SK-N-SH (cell line): Measurements from ENCODE around the gene GDPD5. TPM values are rescaled to one million over a fixed set of nuclear protein-coding genes. Genes with fewer than 3 reads are reported as not detected.

Source experiments
- CTCF ChIA-PET: fragments of 300-600, 350-600 bp; formaldehyde crosslinking; extraction: SDS; loops from one replicate; lab custom pipeline; 2021; lab: Yijun Ruan, JAX
- POLR2A ChIA-PET: fragments of 350-600 bp; sonication (Branson Sonifier 250); formaldehyde crosslinking; extraction: SDS; loops from one replicate; lab custom pipeline; 2020; ENCODE audit warnings: antibody characterized with exemption, inconsistent platforms; lab: Yijun Ruan, JAX
- DNase-seq: peaks from one replicate; pipeline ENCODE4 v3.0.0; 2012
- H2AFZ ChIP-seq: fragments of 200-600 bp; sonication (generic); 2 replicates; pipeline ENCODE4 v1.8.1; 2016; ENCODE audit warnings: antibody characterized with exemption, mild to moderate bottlenecking, low read depth
- H3F3A ChIP-seq: fragments of 200-600 bp; sonication (generic); replicated peaks from 2 replicates; pipeline ENCODE3; 2016; ENCODE audit warnings: antibody characterized with exemption, mild to moderate bottlenecking; ENCODE audit not compliant: insufficient read depth
- H3K27ac ChIP-seq, 2 experiments: fragments of 200-500 bp in 1 of 2; fragments of 200-600 bp in 1 of 2; sonication (Bioruptor generic) in 1 of 2; sonication (generic), shearing (Covaris generic) in 1 of 2; 2 replicates each; pipeline versions ENCODE4 v1.5.1 to v1.6.1; 2014 to 2016; ENCODE audit warnings: low read depth in 2 of 2, inconsistent platforms in 1 of 2, low read length in 1 of 2, mild to moderate bottlenecking in 1 of 2, mixed read lengths in 1 of 2
- H3K27me3 ChIP-seq: fragments of 200-600 bp; sonication (generic), shearing (Covaris generic); 2 replicates; pipeline ENCODE4 v1.6.1; 2016; ENCODE audit warnings: mixed run types; ENCODE audit not compliant: insufficient read depth
- H3K36me3 ChIP-seq, 2 experiments: fragments of 200-500 bp in 1 of 2; fragments of 200-600 bp in 1 of 2; sonication (Bioruptor generic) in 1 of 2; sonication (generic) in 1 of 2; replicated peaks in 1 of 2; 2 replicates each; pipeline versions ENCODE3 to v1.5.1; 2014 to 2016; ENCODE audit warnings: low read length in 1 of 2, mild to moderate bottlenecking in 1 of 2; ENCODE audit not compliant: insufficient read depth in 2 of 2, control insufficient read depth in 1 of 2
- H3K4me1 ChIP-seq, 2 experiments: fragments of 200-500 bp in 1 of 2; fragments of 200-600 bp in 1 of 2; sonication (Bioruptor generic) in 1 of 2; sonication (generic), shearing (Covaris generic) in 1 of 2; 2 replicates each; pipeline versions ENCODE4 v1.5.1 to v1.6.1; 2014 to 2016; ENCODE audit warnings: low read depth in 1 of 2, low read length in 1 of 2, mixed run types in 1 of 2; ENCODE audit not compliant: insufficient read depth in 2 of 2, control insufficient read depth in 1 of 2
- H3K4me2 ChIP-seq: fragments of 200-600 bp; sonication (generic), shearing (Covaris generic); 2 replicates; pipeline ENCODE4 v1.6.1; 2017; ENCODE audit warnings: mixed run types
- H3K4me3 ChIP-seq, 2 experiments: fragments of 200-500 bp in 1 of 2; fragments of 200-600 bp in 1 of 2; sonication (Bioruptor generic) in 1 of 2; sonication (generic), shearing (Covaris generic) in 1 of 2; 2 replicates each; pipeline versions ENCODE4 v1.5.1 to v1.8.1; 2014 to 2016; ENCODE audit warnings: low read depth in 2 of 2, inconsistent platforms in 1 of 2, low read length in 1 of 2, mild to moderate bottlenecking in 1 of 2, mixed read lengths in 1 of 2, moderate library complexity in 1 of 2
- H3K79me2 ChIP-seq: fragments of 200-600 bp; sonication (generic); 2 replicates; pipeline ENCODE4 v1.8.1; 2017; ENCODE audit warnings: mild to moderate bottlenecking; ENCODE audit not compliant: insufficient read depth
- H3K9ac ChIP-seq: fragments of 200-600 bp; sonication (generic); 2 replicates; pipeline ENCODE4 v1.6.1; 2017; ENCODE audit warnings: mixed run types
- H3K9me2 ChIP-seq: fragments of 200-600 bp; sonication (generic); 2 replicates; pipeline ENCODE4 v1.6.1; 2017; ENCODE audit warnings: mixed run types
- H3K9me3 ChIP-seq: fragments of 200-600 bp; sonication (generic); 2 replicates; pipeline ENCODE4 v1.6.1; 2017; ENCODE audit warnings: mixed run types, mild to moderate bottlenecking, moderate library complexity
- H4K20me1 ChIP-seq: fragments of 200-600 bp; sonication (generic); 2 replicates; pipeline ENCODE4 v1.6.1; 2017; ENCODE audit warnings: mild to moderate bottlenecking, mixed run types; ENCODE audit not compliant: insufficient read depth
- CHD2 ChIP-seq: fragments of 150-350 bp; IDR thresholded peaks from 2 replicates; pipeline ENCODE4 v1.6.1; 2018; ENCODE audit warnings: low read length; ENCODE audit not compliant: partially characterized antibody
- EP300 ChIP-seq, 2 experiments: IDR thresholded peaks; 2 replicates each; pipeline versions ENCODE4 v1.4.0 to v1.6.1; 2012; ENCODE audit warnings: borderline replicate concordance in 1 of 2, low read depth in 1 of 2, low read length in 1 of 2
- EZH2phosphoT487 ChIP-seq: fragments of 200-600 bp; sonication (generic); IDR thresholded peaks from 2 replicates; pipeline ENCODE4 v1.6.1; 2017; ENCODE audit warnings: low read depth, mixed run types, mild to moderate bottlenecking, antibody characterized with exemption, moderate library complexity, borderline replicate concordance
- FOXJ3 ChIP-seq: sonication (generic); formaldehyde crosslinking; IDR thresholded peaks from 2 replicates; pipeline ENCODE4 v1.5.1; 2020; ENCODE audit warnings: mild to moderate bottlenecking, missing genetic modification reagents
- FOXM1 ChIP-seq: IDR thresholded peaks from 2 replicates; pipeline ENCODE4 v1.4.0; 2012; ENCODE audit warnings: low read depth, mild to moderate bottlenecking
- GABPA ChIP-seq: IDR thresholded peaks from 2 replicates; pipeline ENCODE4 v1.4.0; 2012; ENCODE audit warnings: low read depth, mild to moderate bottlenecking
- GATA2 ChIP-seq: sonication (generic); formaldehyde crosslinking; IDR thresholded peaks from 2 replicates; pipeline ENCODE4 v1.5.0; 2020; ENCODE audit warnings: mild to moderate bottlenecking, missing genetic modification reagents
- IRF3 ChIP-seq: fragments of 150-350 bp; IDR thresholded peaks from 2 replicates; pipeline ENCODE4 v1.6.1; 2016; ENCODE audit warnings: mild to moderate bottlenecking, low read depth, low read length
- JUND ChIP-seq: IDR thresholded peaks from 2 replicates; pipeline ENCODE4 v1.4.0; 2012
- MEF2A ChIP-seq: IDR thresholded peaks from 2 replicates; pipeline ENCODE4 v1.4.0; 2012; ENCODE audit warnings: low read depth, borderline replicate concordance
- NFIC ChIP-seq: IDR thresholded peaks from 2 replicates; pipeline ENCODE4 v1.4.0; 2012; ENCODE audit warnings: borderline replicate concordance
- POLR2AphosphoS5 ChIP-seq: IDR thresholded peaks from 2 replicates; pipeline ENCODE4 v1.6.1; 2012; ENCODE audit warnings: low read depth, low read length
- RAD21 ChIP-seq: IDR thresholded peaks from 2 replicates; pipeline ENCODE4 v1.6.1; 2012; ENCODE audit warnings: mild to moderate bottlenecking, low read length
- RCOR1 ChIP-seq: fragments of 150-350 bp; IDR thresholded peaks from 2 replicates; pipeline ENCODE4 v1.6.1; 2017; ENCODE audit warnings: antibody characterized with exemption, low read length
- RFX5 ChIP-seq: IDR thresholded peaks from 2 replicates; pipeline ENCODE4 v1.6.1; 2012; ENCODE audit warnings: mild to moderate bottlenecking, improper control_type of control experiment, low read length
- RXRA ChIP-seq: IDR thresholded peaks from 2 replicates; pipeline ENCODE4 v1.4.0; 2012; ENCODE audit warnings: low read depth, mild to moderate bottlenecking, borderline replicate concordance
- SIN3A ChIP-seq: IDR thresholded peaks from 2 replicates; pipeline ENCODE4 v1.6.1; 2012; ENCODE audit warnings: low read depth, mild to moderate bottlenecking, low read length, moderate library complexity, borderline replicate concordance
- WGBS: methylation state at CpG from one replicate; pipeline ENCODE4 v1.1.6; 2017; ENCODE audit warnings: low lambda C conversion rate; 5-methylcytosine and 5-hydroxymethylcytosine counted together
- polyA plus RNA-seq, 3 experiments: library from polyadenylated mRNA; depleted of rRNA; stranded (reverse); fragments of >200 nt; gene quantifications; 2 replicates each; pipeline ENCODE4 v1.2.3, GENCODE V29; 2012
- TF ChIP-seq, protein P1 (sequence below): IDR thresholded peaks from 2 replicates; pipeline ENCODE4 v1.4.0; 2012; ENCODE audit warnings: low read depth, borderline replicate concordance

GDPD5 gene
- polyA plus RNA-seq, 1 of the 3 experiments (the other 2 are of a cell fraction) = 2.2 TPM

- WGBS = 67% methylated on average over 1 of the region's 1 CpG
- Histone ChIP-seq H3K9me3 (no peaks in the 10 kb centered on the region), H3K79me2 (no peaks in the 10 kb centered on the region), H3F3A (peaks cover 9% of the 10 kb centered on the region), H3K4me2 (peak overlapping the region; percentile 42; the same call in 1 of the 2 replicates), H3K4me1 (peaks cover 33 to 53% of the 10 kb centered on the region in 2 experiments), H3K27ac (peak overlapping the region; percentile 58 to 98; a peak in 3 of 4 replicates), H4K20me1 (no peaks in the 10 kb centered on the region), H2AFZ (no peak overlapping the region), H3K36me3 (no peaks in the 10 kb centered on the region), H3K4me3 (no peak overlapping the region), H3K9ac (no peak overlapping the region), H3K27me3 (no peaks in the 10 kb centered on the region), H3K9me2 (no peaks in the 10 kb centered on the region)
- no peak for TF ChIP-seq JUND
- TF ChIP-seq RXRA = no peak
- TF ChIP-seq CHD2 = no peak
- TF ChIP-seq POLR2AphosphoS5 = no peak
- TF ChIP-seq RAD21 = no peak
- POLR2A ChIA-PET = interaction anchor here (0.6 to 3.6 kb wide), 19 partner anchors 8 to 216 kb away, joined by 3 to 39 read pairs (median 5); partner anchors contain the start of genes MAP6 and SERPINH1
- CTCF ChIA-PET = interaction anchor here (0.9 to 4.0 kb wide), 16 partner anchors 10 to 1775 kb away, joined by 3 to 15 read pairs (median 3); partner anchors contain the start of genes GDPD5 and MAP6
- DNase-seq = no peak
Measured at GRCh38 chr11:75553889-75554257, 28.1 kb upstream of the GDPD5 start.

GRCh38 chr11:75553182-75553581 is 27.4 kb upstream of the GDPD5 start:
- WGBS = 94% methylated on average over 6 of the region's 6 CpGs
- POLR2A ChIA-PET = interaction anchor here (1.1 to 3.6 kb wide), 9 partner anchors 9 to 201 kb away, joined by 3 to 39 read pairs (median 7); partner anchors contain the start of genes MAP6 and SERPINH1

More at GRCh38 chr11:75553182-75553581, 27.4 kb upstream of the GDPD5 start:
- peak overlapping the region in 1 of 2 experiments; percentile 98; a peak in 2 of 4 replicates for H3K27ac ChIP-seq
- no peaks in the 10 kb centered on the region for H3K27me3 ChIP-seq
- DNase-seq = no peak
- H3K36me3 ChIP-seq = no peaks in the 10 kb centered on the region
- CTCF ChIA-PET = interaction anchor here (1.2 to 4.0 kb wide), 7 partner anchors 9 to 315 kb away, joined by 3 to 15 read pairs (median 5); no protein-coding TSS in a partner anchor
- no peaks in the 10 kb centered on the region for H4K20me1 ChIP-seq
- TF ChIP-seq JUND = no peak
- no peak for TF ChIP-seq IRF3
- no peak for TF ChIP-seq GATA2 (CRISPR knock-in tag)
- no peak for TF ChIP-seq POLR2AphosphoS5
- TF ChIP-seq GABPA = no peak
- no peak for TF ChIP-seq EP300 (IDR thresholded peaks at IDR 0.05; ENCODE audit: borderline replicate concordance in 1 of 2, low read depth in 1 of 2, low read length in 1 of 2)
- TF ChIP-seq, protein P1, sequence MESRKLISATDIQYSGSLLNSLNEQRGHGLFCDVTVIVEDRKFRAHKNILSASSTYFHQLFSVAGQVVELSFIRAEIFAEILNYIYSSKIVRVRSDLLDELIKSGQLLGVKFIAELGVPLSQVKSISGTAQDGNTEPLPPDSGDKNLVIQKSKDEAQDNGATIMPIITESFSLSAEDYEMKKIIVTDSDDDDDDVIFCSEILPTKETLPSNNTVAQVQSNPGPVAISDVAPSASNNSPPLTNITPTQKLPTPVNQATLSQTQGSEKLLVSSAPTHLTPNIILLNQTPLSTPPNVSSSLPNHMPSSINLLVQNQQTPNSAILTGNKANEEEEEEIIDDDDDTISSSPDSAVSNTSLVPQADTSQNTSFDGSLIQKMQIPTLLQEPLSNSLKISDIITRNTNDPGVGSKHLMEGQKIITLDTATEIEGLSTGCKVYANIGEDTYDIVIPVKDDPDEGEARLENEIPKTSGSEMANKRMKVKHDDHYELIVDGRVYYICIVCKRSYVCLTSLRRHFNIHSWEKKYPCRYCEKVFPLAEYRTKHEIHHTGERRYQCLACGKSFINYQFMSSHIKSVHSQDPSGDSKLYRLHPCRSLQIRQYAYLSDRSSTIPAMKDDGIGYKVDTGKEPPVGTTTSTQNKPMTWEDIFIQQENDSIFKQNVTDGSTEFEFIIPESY = no peak
- TF ChIP-seq MEF2A = no peak
- no peak for TF ChIP-seq RCOR1
- no peak for TF ChIP-seq EZH2phosphoT487
- no peak for TF ChIP-seq NFIC
- no peak for TF ChIP-seq RFX5
- no peak for TF ChIP-seq FOXJ3
- TF ChIP-seq SIN3A = no peak
- no peak for TF ChIP-seq FOXM1
- no peak for TF ChIP-seq RXRA
- no peak for TF ChIP-seq CHD2
- TF ChIP-seq, all 33 proteins: peak for 0
- Histone ChIP-seq H3K9me3 (no peaks in the 10 kb centered on the region), H2AFZ (no peak overlapping the region), H3K9me2 (no peaks in the 10 kb centered on the region), H3K4me2 (no peak overlapping the region), H3F3A (peaks cover 9% of the 10 kb centered on the region), H3K4me1 (peaks cover 26 to 49% of the 10 kb centered on the region in 2 experiments), H3K9ac (no peak overlapping the region), H3K4me3 (no peak overlapping the region), H3K79me2 (no peaks in the 10 kb centered on the region)
